HEK293T (cell line): ENCODE results near the gene SCN7A.

Experiments
- CTCF ChIA-PET: fragments of 350-600 bp; formaldehyde crosslinking; extraction: SDS; loops from one replicate; lab custom pipeline; 2021; ENCODE audit warnings: antibody characterized with exemption, inconsistent platforms; lab: Yijun Ruan, JAX
- POLR2A ChIA-PET: fragments of 350-600 bp; formaldehyde crosslinking; extraction: SDS; loops from one replicate; lab custom pipeline; 2020; ENCODE audit warnings: antibody characterized with exemption, inconsistent platforms; lab: Yijun Ruan, JAX
- DNase-seq: peaks from one replicate; pipeline ENCODE4 v3.0.0; 2012; ENCODE audit warnings: mixed read lengths; ENCODE audit errors: extremely low spot score
- ARNT ChIP-seq: fragments of 450-650 bp; IDR thresholded peaks from 2 replicates; pipeline ENCODE4 v1.6.1; 2017; ENCODE audit warnings: mild to moderate bottlenecking
- BHLHE40 ChIP-seq: fragments of 450-650 bp; IDR thresholded peaks from 2 replicates; pipeline ENCODE4 v1.6.1; 2016; ENCODE audit warnings: mild to moderate bottlenecking, moderate library complexity, borderline replicate concordance
- CTBP1 ChIP-seq: fragments of 450-650 bp; IDR thresholded peaks from 2 replicates; pipeline ENCODE4 v1.6.1; 2016; ENCODE audit warnings: borderline replicate concordance
- ELF4 ChIP-seq: fragments of 450-650 bp; IDR thresholded peaks from 2 replicates; pipeline ENCODE4 v1.6.1; 2017; ENCODE audit warnings: antibody characterized with exemption
- FOXA1 ChIP-seq: fragments of 450-650 bp; IDR thresholded peaks from 2 replicates; pipeline ENCODE4 v1.6.1; 2016; ENCODE audit warnings: mild to moderate bottlenecking
- FOXK2 ChIP-seq: fragments of 450-650 bp; IDR thresholded peaks from 2 replicates; pipeline ENCODE4 v1.6.1; 2016; ENCODE audit warnings: mild to moderate bottlenecking
- FOXM1 ChIP-seq: fragments of 450-650 bp; IDR thresholded peaks from 2 replicates; pipeline ENCODE4 v1.6.1; 2017; ENCODE audit warnings: mild to moderate bottlenecking, borderline replicate concordance
- HDGF ChIP-seq: fragments of 450-650 bp; IDR thresholded peaks from 2 replicates; pipeline ENCODE4 v1.6.1; 2017; ENCODE audit warnings: antibody characterized with exemption, borderline replicate concordance
- L3MBTL2 ChIP-seq: fragments of 450-650 bp; conservative IDR thresholded peaks from 2 replicates; pipeline ENCODE4 v1.6.1; 2016; ENCODE audit warnings: mild to moderate bottlenecking
- LEF1 ChIP-seq: fragments of 450-650 bp; IDR thresholded peaks from 2 replicates; pipeline ENCODE4 v1.6.1; 2017; ENCODE audit warnings: mild to moderate bottlenecking, borderline replicate concordance
- NFRKB ChIP-seq: fragments of 450-650 bp; IDR thresholded peaks from 2 replicates; pipeline ENCODE4 v1.6.1; 2016; ENCODE audit warnings: mild to moderate bottlenecking, moderate library complexity
- PKNOX1 ChIP-seq: fragments of 450-650 bp; IDR thresholded peaks from 2 replicates; pipeline ENCODE4 v1.6.1; 2016
- SP1 ChIP-seq: fragments of 450-650 bp; IDR thresholded peaks from 2 replicates; pipeline ENCODE4 v1.6.1; 2017
- SUZ12 ChIP-seq: fragments of 450-650 bp; IDR thresholded peaks from 2 replicates; pipeline ENCODE4 v1.6.1; 2016; ENCODE audit warnings: mild to moderate bottlenecking
- TARDBP ChIP-seq: fragments of 450-650 bp; IDR thresholded peaks from 2 replicates; pipeline ENCODE4 v1.6.1; 2016
- ZNF384 ChIP-seq: fragments of 450-650 bp; IDR thresholded peaks from 2 replicates; pipeline ENCODE4 v1.6.1; 2016

SCN7A gene

GRCh38 chr2:166494140-166494624, at the start of gene SCN7A:
TSS of gene SCN7A (minus strand) at chr2:166494249. CDS start at chr2:166477696, 16,553 bp downstream.
- TF ChIP-seq FOXM1 (no peak), ELF4 (no peak), FOXA1 (no peak), L3MBTL2 (no peak), LEF1 (no peak), FOXK2 (no peak), CTBP1 (no peak)
- ChIA-PET CTCF (no interaction called here), POLR2A (no interaction called here)
- DNase-seq = peak; percentile 23

DNA sequence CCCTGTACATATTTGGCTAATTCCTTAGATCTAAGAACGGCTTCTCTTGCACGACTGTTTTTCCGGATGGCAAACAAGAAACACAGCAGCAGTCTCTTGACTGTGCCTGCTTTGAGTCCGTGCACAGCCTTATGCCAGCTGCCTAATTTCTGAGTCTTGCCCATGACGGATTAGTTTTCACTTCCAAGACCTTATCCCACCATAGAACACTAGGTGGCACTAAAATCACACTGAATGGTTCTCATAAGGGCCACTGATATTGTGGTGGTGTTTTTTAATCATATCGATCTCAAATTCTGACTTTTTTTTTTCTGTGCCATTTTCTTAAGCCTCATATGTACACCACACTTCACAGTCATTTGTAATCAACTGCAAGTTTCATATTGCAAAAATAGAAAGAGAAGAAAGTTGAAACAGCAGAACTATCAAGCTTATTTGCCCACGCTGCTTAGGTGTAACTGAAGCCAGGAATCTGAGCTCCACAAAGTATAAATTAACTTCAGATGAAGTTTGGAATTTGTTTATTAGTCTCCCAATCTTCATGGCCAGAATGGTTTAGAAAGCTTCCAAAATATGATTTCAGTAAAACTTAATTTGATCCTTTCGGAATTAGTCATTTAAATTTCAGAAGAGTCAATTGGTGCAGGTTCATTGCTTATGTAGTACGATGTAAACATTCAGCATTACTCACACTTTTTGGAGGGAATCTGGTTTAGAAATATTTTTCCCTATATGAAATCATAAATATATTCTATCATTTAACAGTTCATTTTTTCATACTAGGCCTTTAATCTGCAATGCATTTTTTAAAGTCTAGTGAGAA, 45.5 kb upstream of the SCN7A start:
- TF ChIP-seq FOXK2 (no peak), ZNF384 (peak; percentile 78)
- ChIA-PET CTCF (interaction anchor here (0.5 to 0.7 kb wide), 8 partner anchors 161 to 1581 kb away, joined by 3 to 8 read pairs (median 4); no protein-coding TSS in a partner anchor), POLR2A (no interaction called here)
- peak; percentile 48 for DNase-seq

DNA sequence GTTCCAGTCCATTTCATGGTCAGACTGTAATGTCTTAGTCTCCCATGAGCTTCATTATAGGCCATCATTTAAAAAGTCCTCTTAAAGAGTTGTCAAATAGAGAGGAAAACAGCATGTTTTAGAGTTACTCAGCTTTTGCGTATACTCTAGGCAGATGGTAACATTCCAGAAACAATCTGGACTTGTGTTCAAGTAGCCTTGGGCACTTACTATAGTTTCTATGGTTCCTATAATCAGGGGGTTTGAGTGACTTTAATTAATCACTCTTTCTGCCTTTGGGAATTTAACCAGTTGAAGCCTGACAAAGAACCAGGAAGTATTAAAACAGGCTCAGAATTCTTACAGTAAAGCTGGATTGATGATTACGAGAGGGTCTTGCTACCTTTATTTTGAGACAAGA, 42.1 kb upstream of the SCN7A start:
- POLR2A ChIA-PET = no interaction called here
- TF ChIP-seq FOXA1 (no peak), SP1 (no peak), ARNT (no peak), L3MBTL2 (no peak), HDGF (no peak)
- CTCF ChIA-PET = no interaction called here
- DNase-seq = no peak

DNA sequence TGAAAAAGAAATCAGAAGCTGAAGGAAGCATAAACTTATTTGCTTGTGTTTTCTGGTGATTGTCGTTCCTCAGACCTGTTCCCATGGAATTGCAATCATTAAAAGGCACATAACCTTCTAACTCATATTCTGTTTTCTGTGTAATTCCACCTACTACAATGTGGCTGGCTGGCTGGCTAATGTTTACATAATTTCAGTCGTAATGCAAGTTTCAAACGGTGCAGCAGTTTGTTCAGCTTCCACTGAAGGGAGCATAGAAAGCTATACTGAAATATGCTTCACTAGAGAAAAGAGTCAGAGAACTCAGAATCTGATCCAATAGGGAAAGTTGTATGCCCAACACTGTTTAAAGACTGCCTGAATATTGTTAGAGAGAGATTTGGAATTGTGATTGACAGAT, 27.1 kb upstream of the SCN7A start:
- ChIA-PET CTCF (interaction anchor here (0.6 kb wide), 1 partner anchor 459 kb away, joined by 5 read pairs; no protein-coding TSS in a partner anchor), POLR2A (no interaction called here)
- DNase-seq = no peak
- TF ChIP-seq FOXA1 = no peak
- no peak for TF ChIP-seq CTBP1
- no peak for TF ChIP-seq NFRKB
- no peak for TF ChIP-seq ZNF384
- TF ChIP-seq SUZ12 = no peak
- TF ChIP-seq L3MBTL2 = no peak
- no peak for TF ChIP-seq ARNT
- no peak for TF ChIP-seq SP1
- TF ChIP-seq FOXK2 = no peak
- TF ChIP-seq LEF1 = no peak
- no peak for TF ChIP-seq FOXM1
- TF ChIP-seq PKNOX1 = no peak
- TF ChIP-seq HDGF = no peak
- no peak for TF ChIP-seq ELF4
- TF ChIP-seq TARDBP = no peak
- TF ChIP-seq BHLHE40 = no peak

DNA sequence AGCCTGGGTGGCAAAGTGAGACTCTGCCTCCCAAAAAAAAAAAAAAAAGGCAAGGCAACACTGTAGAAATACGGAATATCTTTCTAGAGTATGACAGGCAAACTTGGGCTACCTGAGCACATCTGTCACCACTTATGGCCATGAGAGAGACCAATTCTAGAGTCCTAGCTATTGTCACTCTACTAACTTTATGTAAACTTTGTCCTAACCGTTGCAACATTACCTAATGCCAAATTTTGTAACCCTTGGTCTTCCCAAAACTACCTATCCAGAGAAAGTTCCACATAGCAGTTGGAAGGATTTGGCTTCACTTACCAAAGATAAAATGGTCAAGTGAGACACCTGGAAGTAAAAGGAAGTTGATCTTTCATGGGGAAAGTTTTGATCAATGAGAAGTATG, 26.6 kb upstream of the SCN7A start:
- no peak for DNase-seq
- POLR2A ChIA-PET = no interaction called here
- TF ChIP-seq BHLHE40 (no peak), HDGF (no peak), PKNOX1 (no peak), LEF1 (no peak), FOXM1 (no peak), ZNF384 (no peak), SP1 (no peak), ARNT (no peak), L3MBTL2 (no peak), SUZ12 (no peak), CTBP1 (no peak), FOXK2 (no peak), TARDBP (no peak)
- CTCF ChIA-PET = interaction anchor here (0.6 kb wide), 1 partner anchor 458 kb away, joined by 5 read pairs; no protein-coding TSS in a partner anchor

- ChIA-PET POLR2A (no interaction called here), CTCF (no interaction called here)
- TF ChIP-seq PKNOX1 (no peak), NFRKB (no peak), L3MBTL2 (no peak), TARDBP (no peak), HDGF (no peak), ZNF384 (no peak), FOXK2 (no peak), LEF1 (no peak), CTBP1 (no peak), SUZ12 (no peak), BHLHE40 (no peak), ARNT (no peak), FOXM1 (no peak), FOXA1 (no peak), SP1 (no peak), ELF4 (no peak)
- DNase-seq = no peak
These were observed 25.4 kb upstream of the SCN7A start for GRCh38 chr2:166519391-166519962.
